Activated B cell treated with CpG ODN at 0.5 μM for 24 hours (primary cell): ENCODE data around the gene EVA1B. TPM values are rescaled to one million over a fixed set of nuclear protein-coding genes. Genes with fewer than 3 reads are reported as not detected.

ENCODE experiments used
- total RNA-seq: library from RNA; stranded (reverse); gene quantifications from 2 replicates; pipeline ENCODE4 v1.2.3, GENCODE V29; 2022

EVA1B gene
- total RNA-seq, 1 donor from 2014 or later, result 1.2 TPM

Other genes starting within 250 kb of the EVA1B start
- gene TEKT2, start 239.6 kb downstream of the EVA1B start, total RNA-seq, result not detected in 2 replicates
- 23.0 and 23.9 TPM in 2 replicates for gene ADPRS, start 234.8 kb downstream of the EVA1B start, total RNA-seq
- gene COL8A2, start 198.4 kb downstream of the EVA1B start, total RNA-seq, result 0.24 and 0.64 TPM in 2 replicates
- gene TRAPPC3, start 174.2 kb downstream of the EVA1B start, total RNA-seq, result 45.3 and 48.5 TPM in 2 replicates
- 56.5 and 59.9 TPM in 2 replicates for gene MAP7D1, start 167.5 kb downstream of the EVA1B start, total RNA-seq
- 142 and 145 TPM in 2 replicates for gene THRAP3, start 99.2 kb downstream of the EVA1B start, total RNA-seq
- 9.9 and 11.5 TPM in 2 replicates for gene SH3D21, start 17.3 kb downstream of the EVA1B start, total RNA-seq
- gene STK40, start 62.3 kb upstream of the EVA1B start, total RNA-seq, result 62.7 and 63.7 TPM in 2 replicates
- 59.8 and 62.7 TPM in 2 replicates for gene LSM10, start 74.3 kb upstream of the EVA1B start, total RNA-seq
- gene OSCP1, start 126.8 kb upstream of the EVA1B start, total RNA-seq, result 1.2 and 1.8 TPM in 2 replicates
- 63.5 and 67.0 TPM in 2 replicates for gene MRPS15, start 140.7 kb upstream of the EVA1B start, total RNA-seq
- 0.12 TPM in 1 of 2 replicates, not detected in the other for gene CSF3R, start 159.3 kb upstream of the EVA1B start, total RNA-seq